ENCODE measurements around the gene TUBA4A. TPM values are rescaled to one million over a fixed set of nuclear protein-coding genes. Genes with fewer than 3 reads are reported as not detected.
"Not testable (repeated sequence)": the region's sequence is repeated elsewhere in the genome, so short reads cannot be mapped to it uniquely, and the experiment has no call there.

The TUBA4A gene
- polyA plus RNA-seq (ENCODE audit: insufficient read length): 139 TPM

- no peak for DNase-seq (ENCODE audit: low read depth)
Measured at GRCh38 chr2:219253753-219254589, at the start of gene TUBA4A. Gene TUBA4A (minus strand): TSS chr2:219253918. CDS start chr2:219253858, 60 bp downstream.

GRCh38 chr2:219302412-219302968 lies 48.8 kb upstream of the TUBA4A start:
- DNase-seq (ENCODE audit: low read depth): no peak

GRCh38 chr2:219300022-219300421 lies 46.3 kb upstream of the TUBA4A start:
- DNase-seq (ENCODE audit: low read depth): no peak

GRCh38 chr2:219299372-219299760 lies 45.6 kb upstream of the TUBA4A start:
- no peak for DNase-seq (ENCODE audit: low read depth)

- DNase-seq (ENCODE audit: low read depth): no peak
Measured at GRCh38 chr2:219298759-219299371, 45.1 kb upstream of the TUBA4A start.

- no peak for DNase-seq (ENCODE audit: low read depth)
Measured at GRCh38 chr2:219297766-219298456, 44.2 kb upstream of the TUBA4A start.

- DNase-seq (ENCODE audit: low read depth): no peak
Measured at GRCh38 chr2:219296631-219297391, 43.1 kb upstream of the TUBA4A start.

GRCh38 chr2:219296142-219296541 lies 42.4 kb upstream of the TUBA4A start:
- no peak for DNase-seq (ENCODE audit: low read depth)

- DNase-seq (ENCODE audit: low read depth): no peak
Measured at GRCh38 chr2:219294356-219295351, 40.9 kb upstream of the TUBA4A start.

- no peak for DNase-seq (ENCODE audit: low read depth)
Measured at GRCh38 chr2:219293736-219294231, 40.1 kb upstream of the TUBA4A start.

GRCh38 chr2:219292616-219293015 lies 38.9 kb upstream of the TUBA4A start:
- no peak for DNase-seq (ENCODE audit: low read depth)

GRCh38 chr2:219291910-219292490 lies 38.3 kb upstream of the TUBA4A start:
- no peak for DNase-seq (ENCODE audit: low read depth)

GRCh38 chr2:219291394-219291793 lies 37.7 kb upstream of the TUBA4A start:
- no peak for DNase-seq (ENCODE audit: low read depth)

- no peak for DNase-seq (ENCODE audit: low read depth)
Measured at GRCh38 chr2:219290381-219291171, 36.9 kb upstream of the TUBA4A start.

GRCh38 chr2:219289537-219290361 lies 36.0 kb upstream of the TUBA4A start:
- peak; percentile 75 for DNase-seq (ENCODE audit: low read depth)

- no peak for DNase-seq (ENCODE audit: low read depth)
Measured at GRCh38 chr2:219289195-219289536, 35.4 kb upstream of the TUBA4A start.

GRCh38 chr2:219287580-219288265 lies 34.0 kb upstream of the TUBA4A start:
- no peak for DNase-seq (ENCODE audit: low read depth)

GRCh38 chr2:219287116-219287440 lies 33.4 kb upstream of the TUBA4A start:
- DNase-seq (ENCODE audit: low read depth): not testable (repeated sequence)
